Stimulated activated CD8-positive, alpha-beta memory T cell treated with anti-CD3 and anti-CD28 coated beads, Interleukin-15, amount 100 ng/mL, for 48 hours (primary cell): ENCODE data around the gene ABCB11.
"Not testable (repeated sequence)": the region's sequence is repeated elsewhere in the genome, so short reads cannot be mapped to it uniquely, and the experiment has no call there.

Source experiments
- DNase-seq, 2 donors: peaks; one replicate each; pipeline ENCODE4 v3.0.0-alpha.2; 2020; ENCODE audit warnings: low read depth in 2 of 2

ABCB11 gene

GRCh38 chr2:168971261-168971660, 59.9 kb downstream of the ABCB11 start:
- no peak for DNase-seq

DNA sequence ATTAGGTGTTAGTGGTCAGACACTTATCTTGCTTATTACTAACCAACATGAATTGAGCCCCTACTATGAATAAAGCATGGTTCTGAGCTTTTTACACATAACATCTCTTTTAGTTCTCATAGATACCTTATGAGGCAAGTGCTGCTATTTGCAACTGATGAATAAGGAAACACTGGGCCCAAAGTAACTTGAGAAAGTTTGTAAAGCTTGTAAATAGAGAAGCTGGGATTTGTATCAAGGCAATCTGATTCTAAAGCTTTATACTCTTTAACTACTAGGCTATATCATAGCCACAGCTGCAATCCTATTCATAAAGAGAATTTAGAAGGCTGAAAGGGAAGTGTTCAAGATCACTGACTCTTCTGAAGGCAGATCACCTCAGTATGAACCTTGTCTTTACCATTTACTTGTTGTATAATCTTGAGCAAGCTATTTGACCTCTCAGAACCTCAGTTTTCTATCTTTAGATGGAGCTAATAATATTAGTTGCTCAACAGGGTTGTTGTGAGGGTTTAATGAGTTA, 60.4 kb downstream of the ABCB11 start:
- DNase-seq = no peak

GRCh38 chr2:168969865-168970264, 61.3 kb downstream of the ABCB11 start:
- no peak for DNase-seq

- no peak for DNase-seq
These were observed 62.8 kb downstream of the ABCB11 start for GRCh38 chr2:168968342-168968741.

DNA sequence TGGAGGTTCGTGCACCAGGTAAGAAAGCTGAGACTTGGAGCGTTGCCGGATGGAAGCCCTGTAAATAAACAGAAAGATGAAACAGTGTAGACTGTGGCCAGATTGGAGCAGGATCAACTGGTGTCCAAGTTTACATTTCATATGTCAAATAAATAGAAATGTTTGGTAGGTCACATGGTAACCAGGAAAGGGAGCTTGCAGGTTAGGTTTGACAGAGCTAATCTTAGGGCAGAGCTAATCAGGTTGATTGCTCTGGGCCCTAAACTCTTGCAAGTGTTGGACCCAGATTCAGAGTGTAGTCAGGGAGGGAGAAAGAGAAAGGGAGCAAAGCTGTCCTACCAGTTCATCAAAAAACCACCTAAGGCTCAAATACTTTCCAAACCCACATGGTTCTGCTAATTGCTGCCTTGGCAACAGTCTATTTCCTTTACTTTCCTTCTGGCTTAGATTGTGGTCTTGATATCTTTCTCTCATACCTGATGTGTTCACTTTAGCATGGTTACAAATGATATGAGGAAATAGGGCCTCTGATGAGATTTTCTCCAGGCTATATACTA, 66.8 kb downstream of the ABCB11 start:
- no peak for DNase-seq

DNA sequence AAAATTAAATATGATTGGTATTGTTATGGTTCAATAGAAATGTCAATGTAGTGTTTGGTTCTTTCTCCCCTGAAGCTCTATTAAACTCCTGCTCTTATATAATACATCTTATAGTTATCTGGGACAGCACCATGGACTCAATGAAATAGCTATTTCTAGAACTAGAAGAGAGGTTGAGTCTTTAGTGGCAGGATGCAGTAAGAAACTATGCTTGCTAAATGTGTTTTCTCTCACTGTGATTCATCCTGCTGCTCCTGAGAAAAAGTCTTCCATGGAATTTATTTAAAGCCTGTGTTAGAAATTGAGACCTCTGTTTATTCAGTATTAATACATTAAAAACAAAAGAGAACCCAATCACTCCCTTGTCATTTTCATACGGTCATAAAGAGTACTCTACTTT, 68.5 kb downstream of the ABCB11 start:
- DNase-seq = no peak

DNA sequence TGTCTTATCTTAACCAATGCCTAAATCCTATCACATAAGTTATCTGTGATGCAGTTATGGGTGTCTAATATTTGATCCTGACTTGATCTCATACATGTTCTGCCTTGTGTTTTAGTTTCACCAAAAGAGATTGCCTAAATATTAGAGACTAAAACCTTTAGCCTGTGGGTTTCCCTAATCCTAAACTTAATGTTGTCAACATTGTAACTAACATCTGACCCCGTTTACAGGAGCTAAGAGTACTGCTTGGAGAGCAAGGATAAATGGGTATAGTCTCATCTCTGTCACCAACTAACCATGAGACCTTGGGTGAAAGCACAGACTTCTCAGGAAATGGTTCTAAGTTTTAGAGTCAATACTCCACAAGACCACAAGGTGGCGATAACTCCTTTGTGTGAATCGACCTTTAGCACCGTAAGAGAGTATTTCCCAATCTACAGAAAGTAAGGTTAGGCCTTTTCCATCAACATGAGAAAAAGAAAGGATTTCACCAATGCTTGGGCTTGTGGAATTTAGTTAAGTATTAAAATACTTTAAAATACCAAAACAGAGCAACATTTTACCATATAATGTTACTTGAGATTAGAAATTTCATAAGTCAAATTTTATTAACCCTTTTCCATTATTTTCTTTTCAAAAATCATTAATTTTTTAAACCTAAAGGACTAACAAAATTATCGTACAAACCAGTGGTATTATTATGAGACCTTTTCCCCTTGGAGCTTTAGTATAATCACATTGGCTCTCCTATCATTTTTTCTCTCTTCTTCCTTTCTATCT, 69.5 kb downstream of the ABCB11 start:
- DNase-seq = no peak

DNA sequence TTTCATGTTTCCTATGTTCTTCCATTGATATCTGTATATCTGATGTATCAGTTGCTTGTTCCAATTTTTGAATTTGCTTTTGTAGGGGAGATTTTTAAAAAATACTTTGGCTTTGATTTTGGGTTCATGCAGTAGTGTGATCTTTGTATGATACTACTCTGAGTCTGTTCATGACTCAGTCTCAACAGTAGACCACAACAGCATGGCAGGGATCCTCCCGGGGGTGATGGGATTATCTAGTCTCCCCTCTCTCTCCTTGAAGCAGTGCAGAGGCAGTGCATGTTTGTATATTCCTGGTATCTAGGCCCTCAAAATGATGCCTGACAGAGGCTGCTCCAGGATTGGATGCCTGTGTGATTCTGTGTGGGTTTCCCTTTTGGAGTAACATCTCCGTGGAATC, 74.7 kb downstream of the ABCB11 start:
- DNase-seq = no peak

DNA sequence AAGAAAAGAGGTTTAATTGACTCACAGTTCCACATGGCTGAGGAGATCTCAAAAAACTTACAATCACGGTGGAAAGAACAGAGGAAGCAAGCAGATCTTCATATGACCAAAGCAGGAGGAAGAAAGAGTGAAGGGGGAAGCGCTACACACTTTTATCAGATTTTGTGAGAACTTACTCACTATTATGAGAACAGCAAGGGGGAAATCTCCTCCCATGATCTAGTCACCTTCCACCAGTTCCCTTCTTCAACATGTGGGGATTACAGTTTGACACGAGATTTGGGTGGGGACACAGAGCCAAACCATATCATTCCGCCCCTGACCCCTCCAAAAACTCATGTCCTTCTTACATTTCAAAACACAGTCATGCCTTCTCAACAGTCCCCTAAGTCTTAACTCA, 75.8 kb downstream of the ABCB11 start:
- DNase-seq = no peak

DNA sequence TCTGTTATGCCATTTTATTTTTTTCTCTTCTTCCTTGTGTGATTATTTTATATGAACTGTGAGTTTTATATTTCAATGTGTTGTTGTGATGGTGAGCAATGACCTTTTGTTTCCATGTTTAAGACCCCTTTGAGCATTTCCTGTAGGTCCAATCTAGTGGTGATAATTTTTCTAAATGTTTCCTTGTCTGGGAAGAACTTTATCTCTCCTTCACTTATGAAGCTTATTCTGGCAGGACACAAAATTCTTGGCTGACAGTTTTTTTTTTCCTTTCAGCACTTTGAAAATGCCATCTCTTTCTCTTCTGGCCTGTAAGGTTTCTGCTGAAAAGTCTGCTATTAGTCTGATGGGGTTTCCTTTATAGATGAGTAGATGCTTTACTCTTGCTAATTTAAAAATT, 76.9 kb downstream of the ABCB11 start:
- DNase-seq = no peak

DNA sequence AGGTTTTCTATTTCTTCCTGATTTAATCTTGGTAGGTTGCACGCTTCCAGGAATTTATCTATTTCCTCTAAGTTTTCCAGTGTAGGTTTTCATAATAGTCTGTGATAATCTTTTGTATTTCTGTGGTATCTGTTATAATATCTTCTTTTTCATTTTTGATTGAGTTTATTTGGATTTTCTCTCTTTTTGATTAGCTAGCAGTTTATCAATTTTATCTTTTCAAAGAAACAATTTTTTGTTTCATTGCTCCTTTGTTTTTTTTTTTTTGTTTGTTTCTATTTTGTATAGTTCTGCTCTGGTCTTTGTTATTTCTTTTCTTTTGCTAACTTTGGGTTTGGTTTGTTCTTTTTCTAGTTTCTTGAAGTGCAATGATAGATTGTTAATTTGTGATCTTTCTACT, 78.7 kb downstream of the ABCB11 start:
- no peak for DNase-seq

DNA sequence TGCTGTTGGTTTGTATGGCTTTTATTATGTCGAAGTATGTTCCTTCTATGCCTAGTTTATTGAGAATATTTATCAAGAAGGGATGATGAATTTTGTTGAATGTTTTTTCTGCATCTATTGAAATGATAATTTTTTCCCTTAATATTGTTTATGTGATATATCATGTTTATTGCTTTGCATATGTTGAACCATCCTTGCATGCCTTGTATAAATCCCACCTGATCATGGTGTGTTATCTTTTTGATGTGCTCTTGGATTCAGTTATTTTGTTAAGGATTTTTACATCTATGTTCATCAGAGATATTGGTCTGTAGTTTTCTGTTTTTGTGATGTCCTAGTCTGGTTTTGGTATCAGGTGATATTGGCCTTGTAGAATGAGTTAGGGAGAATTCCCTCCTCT, 79.3 kb downstream of the ABCB11 start:
- DNase-seq = no peak

DNA sequence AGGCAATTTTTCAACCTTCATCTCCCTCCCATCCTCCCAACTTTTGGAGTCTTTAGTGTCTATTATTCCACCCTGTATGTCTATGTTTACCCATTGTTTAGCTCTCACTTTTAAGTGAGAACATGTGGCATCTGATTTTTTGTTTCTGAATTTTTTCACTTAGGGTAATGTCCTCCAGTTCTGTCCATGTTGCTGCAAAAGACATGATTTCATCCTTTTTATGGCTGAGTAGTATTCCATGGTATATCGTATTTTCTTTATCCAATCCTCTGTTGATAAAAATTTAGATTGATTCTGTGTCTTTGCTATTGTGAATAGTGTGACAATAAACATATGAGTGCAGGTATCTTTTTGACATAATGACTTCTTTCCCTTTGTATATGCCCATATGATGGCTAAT, 81.8 kb downstream of the ABCB11 start:
- no peak for DNase-seq

GRCh38 chr2:168948621-168949212, 82.4 kb downstream of the ABCB11 start:
- DNase-seq = no peak

DNA sequence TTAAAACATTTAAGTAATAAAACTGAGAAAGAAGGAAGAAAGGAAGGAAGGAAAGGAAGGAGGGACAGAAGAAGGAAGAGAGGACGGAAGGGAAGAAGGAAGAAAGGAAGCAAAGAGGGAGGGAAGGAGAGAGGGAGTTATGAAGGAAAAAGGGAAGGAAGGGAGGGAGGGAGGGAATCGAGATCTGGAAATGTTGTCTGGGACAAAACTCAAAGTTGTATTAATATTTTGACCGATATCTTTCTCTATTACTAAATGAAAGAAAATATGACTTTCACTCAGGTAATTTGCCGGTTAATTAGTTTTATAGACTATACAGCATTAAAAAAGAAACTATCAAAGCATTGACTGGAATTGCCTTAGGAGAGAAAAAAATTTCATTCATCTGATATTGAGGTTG, 85.6 kb downstream of the ABCB11 start:
- DNase-seq = no peak

DNA sequence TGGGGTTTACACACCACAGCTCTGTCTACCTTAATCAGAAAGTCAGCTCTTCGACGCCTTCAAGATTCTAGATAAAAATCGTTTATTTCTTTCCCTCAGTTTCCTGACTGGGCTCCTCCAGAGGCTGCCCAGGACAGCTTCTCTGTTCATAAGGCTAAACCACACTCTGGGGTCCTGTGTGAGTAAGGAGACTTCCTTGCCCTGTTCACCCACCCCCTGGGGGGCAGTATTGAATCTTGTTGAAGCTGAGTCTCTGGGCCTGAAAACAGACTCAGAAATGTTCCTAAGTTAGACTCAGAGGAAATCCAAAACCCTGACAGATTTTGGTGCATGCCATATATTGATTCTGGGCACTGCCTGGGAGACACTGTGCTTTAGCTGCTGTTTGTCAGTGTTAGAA, 87.1 kb downstream of the ABCB11 start:
- DNase-seq = no peak

GRCh38 chr2:168941297-168941696, 89.8 kb downstream of the ABCB11 start:
- DNase-seq = no peak

DNA sequence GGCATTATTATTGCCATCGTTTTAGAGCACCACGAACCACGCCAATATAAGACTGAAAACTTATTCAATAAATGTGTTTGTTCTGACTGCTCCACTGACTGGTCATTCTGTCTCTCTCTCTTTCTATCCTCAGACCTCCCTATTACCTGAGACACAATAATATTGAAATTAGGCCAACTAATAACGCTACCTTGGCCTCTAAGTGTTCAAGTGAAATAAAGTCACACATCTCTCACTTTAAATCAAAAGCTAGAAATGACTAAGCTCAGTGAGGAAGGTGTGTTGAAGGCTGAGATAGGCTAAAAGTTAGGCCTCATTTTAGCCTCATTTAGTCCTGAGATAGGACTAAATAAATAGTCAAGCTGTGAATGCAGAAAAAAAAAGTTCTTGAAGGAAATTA, 91.2 kb downstream of the ABCB11 start:
- DNase-seq = no peak

DNA sequence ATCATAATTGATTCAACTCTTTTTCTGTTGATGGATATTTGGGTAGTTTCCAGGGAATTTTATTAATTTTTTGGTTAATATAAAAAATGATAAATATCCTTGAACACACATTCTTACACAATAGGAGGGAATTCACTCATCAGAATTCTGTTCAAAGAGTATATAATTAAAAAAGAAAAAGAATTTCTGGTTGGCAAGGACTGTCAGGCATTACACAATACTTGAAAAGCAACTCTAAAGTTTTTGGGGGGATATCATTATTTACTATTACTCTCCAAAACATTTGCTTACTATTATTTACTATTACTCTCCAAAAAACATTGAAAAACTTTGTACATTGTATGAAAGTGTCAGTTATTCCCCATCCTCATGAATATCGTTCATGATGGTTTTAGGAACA, 92.1 kb downstream of the ABCB11 start:
- no peak for DNase-seq

DNA sequence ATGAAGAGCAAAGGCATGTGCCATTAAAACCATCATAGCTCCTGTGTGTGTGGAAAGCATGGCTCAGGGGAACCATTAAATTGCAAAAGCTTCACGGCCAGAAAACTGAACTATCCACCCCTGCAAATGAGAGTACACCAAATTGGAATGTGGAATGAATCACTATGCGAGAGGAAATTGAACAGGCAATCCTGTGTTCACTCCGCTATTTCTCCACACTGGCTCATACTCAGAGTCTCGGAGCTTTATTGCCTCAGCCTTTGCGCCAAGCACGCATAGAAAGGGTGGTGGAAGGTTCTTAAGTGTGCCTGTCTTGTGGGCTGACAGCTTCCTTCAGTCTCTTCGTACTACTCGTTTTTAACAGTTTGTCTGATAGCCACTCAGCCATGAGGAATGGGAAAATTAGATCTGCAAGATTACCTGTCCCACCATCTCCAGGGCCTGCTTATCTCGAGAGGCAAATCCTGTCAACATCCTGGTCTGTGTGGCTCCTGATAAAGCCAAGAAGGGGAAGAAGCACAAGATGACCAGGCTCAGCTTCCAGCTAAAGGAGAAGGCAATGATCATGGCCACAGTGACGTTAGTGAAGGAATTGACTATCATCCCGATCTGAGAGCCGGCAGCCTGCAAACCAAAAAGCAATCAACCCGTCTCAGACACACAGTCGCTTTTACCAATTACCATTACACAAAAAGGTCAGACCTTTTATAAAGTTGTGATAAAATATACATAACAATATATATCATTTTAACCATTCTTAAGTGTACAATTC, 95.1 kb downstream of the ABCB11 start:
- DNase-seq = no peak

DNA sequence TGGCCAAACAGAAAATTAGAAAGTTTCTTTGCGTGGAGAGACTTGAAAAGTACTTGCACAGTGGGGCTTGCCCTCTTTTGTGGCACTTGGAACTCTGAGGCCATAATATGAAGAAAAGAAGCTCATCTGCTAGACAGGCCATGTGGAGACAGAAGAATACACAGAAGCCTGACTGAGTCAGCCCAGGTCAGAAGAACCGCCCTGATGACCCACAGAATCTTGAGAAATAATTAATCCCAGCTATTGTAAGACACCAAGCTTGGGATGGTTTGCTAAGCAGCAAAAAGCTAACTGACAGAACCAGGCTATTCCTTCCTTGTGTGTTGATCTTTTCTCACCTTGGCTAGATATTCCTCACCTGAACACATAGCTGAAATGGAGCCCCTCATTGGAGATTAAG, 96.3 kb downstream of the ABCB11 start:
- DNase-seq = no peak

DNA sequence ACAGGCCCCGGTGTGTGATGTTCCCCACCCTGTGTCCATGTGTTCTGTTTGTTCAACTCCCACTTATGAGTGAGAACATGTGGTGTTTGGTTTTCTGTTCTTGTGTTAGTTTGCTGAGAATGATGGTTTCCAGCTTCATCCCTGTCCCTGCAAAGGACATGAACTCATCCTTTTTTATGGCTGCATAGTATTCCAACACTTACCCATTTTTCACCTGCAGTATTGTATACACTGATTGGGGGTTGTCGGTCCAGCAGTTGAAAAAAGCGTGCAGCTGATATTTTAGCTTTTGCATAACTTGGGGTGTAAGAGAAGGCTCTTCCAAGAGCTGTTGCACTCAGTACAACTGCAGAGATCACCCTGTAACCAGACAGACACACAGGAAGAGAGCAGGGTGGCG, 99.0 kb downstream of the ABCB11 start:
- DNase-seq = not testable (repeated sequence)
